ENCODE data around the gene NECTIN1.
A peak's percentile ranks its signal among the peaks of the same experiment; 100 is the strongest.

The NECTIN1 gene

DNA sequence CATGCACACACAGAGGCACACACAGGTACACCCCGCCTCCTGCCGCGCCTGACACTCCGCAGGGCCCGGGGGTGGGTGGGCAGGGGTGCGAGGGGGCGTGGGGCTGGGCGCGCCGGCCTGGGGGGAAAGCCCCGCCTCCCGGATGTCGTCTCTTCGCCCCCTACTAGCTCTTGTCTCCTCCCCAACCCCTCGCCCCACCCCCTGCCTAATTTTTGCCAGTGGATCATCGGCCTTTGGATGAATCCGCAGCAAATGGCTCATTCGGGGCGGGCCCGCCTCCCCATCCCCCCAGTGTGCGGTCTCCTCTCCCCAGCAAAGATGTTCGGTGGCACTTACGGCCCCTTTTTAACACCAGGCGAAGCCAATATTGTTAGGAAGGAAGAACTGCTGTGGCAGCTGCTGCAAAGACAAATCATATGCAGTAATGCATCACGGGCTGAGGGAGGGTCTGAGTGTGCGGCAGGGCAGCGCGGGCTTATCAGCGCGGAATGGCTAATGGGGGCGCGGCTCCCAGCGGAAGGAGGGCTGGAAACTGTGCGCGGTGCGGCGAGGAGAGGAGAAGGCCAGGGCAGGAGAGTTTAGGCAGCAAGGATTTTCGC is 13.4 kb upstream of the NECTIN1 start:
- H3K4me3 ChIP-seq (ENCODE audit: low read depth in 1 of 2, low read length in 1 of 2), result no peak overlapping the region
- no peak overlapping the region for H3K27ac ChIP-seq
- H3K27me3 ChIP-seq, result peaks cover 68% of the 10 kb centered on the region
- H3K36me3 ChIP-seq, result no peaks in the 10 kb centered on the region
- TF ChIP-seq, protein P1, sequence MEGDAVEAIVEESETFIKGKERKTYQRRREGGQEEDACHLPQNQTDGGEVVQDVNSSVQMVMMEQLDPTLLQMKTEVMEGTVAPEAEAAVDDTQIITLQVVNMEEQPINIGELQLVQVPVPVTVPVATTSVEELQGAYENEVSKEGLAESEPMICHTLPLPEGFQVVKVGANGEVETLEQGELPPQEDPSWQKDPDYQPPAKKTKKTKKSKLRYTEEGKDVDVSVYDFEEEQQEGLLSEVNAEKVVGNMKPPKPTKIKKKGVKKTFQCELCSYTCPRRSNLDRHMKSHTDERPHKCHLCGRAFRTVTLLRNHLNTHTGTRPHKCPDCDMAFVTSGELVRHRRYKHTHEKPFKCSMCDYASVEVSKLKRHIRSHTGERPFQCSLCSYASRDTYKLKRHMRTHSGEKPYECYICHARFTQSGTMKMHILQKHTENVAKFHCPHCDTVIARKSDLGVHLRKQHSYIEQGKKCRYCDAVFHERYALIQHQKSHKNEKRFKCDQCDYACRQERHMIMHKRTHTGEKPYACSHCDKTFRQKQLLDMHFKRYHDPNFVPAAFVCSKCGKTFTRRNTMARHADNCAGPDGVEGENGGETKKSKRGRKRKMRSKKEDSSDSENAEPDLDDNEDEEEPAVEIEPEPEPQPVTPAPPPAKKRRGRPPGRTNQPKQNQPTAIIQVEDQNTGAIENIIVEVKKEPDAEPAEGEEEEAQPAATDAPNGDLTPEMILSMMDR (IDR thresholded peaks at IDR 0.05), result no peak
- H3K9me3 ChIP-seq, result no peaks in the 10 kb centered on the region
- H3K4me1 ChIP-seq (ENCODE audit: control insufficient read depth in 1 of 2, insufficient read depth in 1 of 2, low read depth in 1 of 2, low read length in 1 of 2), result peaks cover 0 to 5% of the 10 kb centered on the region in 2 experiments

DNA sequence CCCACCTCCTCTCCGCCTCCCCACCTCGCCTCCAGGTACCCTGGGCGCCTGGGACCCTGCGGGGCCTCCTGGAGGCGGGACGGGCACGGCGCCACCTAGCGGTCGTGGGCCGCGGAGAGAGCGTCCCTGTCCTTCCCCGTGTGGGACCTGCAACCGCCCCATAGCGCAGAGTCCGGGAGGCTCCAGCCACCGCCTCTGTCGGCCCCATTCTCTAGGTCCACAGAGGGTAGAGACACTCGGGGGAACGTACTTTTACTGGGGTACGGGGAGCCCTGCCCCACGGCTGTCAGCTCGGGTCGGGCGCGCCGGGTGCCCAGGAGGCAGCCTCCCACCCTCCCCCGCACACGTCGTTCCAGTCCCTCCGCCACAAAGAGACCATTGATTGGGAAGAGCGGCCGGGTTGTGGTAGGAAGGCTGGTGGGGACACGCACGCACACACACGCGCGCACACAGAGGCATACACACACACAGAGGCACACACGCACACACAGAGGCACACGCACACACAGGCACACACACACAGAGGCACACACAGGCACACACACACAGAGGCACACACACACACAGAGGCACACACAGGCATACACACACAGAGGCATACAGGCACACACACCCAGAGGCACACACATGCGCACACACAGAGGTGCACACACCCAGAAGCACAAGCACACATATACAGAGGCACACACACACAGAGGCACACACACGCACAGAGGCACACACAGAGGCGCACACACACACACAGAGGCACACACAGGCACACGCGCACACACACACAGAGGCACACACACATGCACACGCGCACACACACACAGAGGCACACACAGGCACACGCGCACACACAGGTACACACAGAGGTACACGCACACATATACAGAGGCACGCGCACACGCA is 12.6 kb upstream of the NECTIN1 start:
- H3K9me3 ChIP-seq, result no peaks in the 10 kb centered on the region
- TF ChIP-seq, protein P1 (IDR thresholded peaks at IDR 0.05), result peak; percentile 79
- H3K4me1 ChIP-seq (ENCODE audit: control insufficient read depth in 1 of 2, insufficient read depth in 1 of 2, low read depth in 1 of 2, low read length in 1 of 2), result peaks cover 0 to 5% of the 10 kb centered on the region in 2 experiments
- no peak overlapping the region for H3K27ac ChIP-seq
- H3K27me3 ChIP-seq, result peaks cover 67% of the 10 kb centered on the region
- H3K4me3 ChIP-seq (ENCODE audit: low read depth in 1 of 2, low read length in 1 of 2), result no peak overlapping the region
- no peaks in the 10 kb centered on the region for H3K36me3 ChIP-seq

DNA sequence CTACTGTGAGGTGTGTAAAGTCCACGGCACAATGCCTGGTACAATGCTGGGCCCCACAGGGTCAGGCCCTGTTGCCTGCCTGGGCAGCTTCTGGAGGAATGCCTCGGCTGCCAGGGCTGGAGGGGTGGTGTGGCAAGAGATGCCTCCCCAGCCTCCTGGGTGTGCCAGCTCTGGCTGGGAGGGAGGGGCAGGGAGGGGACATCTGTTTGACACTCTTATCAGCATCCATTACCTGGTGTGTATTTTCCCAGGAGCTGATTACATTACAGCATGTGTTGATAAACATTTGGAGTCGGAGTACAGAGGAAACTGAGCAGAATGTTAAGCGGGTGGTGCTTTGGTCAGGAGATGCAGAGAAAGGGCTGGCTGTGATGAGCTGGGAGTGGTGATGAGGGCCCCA is 11.0 kb upstream of the NECTIN1 start:
- peaks cover 57% of the 10 kb centered on the region for H3K27me3 ChIP-seq
- TF ChIP-seq, protein P1 (IDR thresholded peaks at IDR 0.05), result no peak
- peaks cover 0 to 5% of the 10 kb centered on the region in 2 experiments for H3K4me1 ChIP-seq (ENCODE audit: control insufficient read depth in 1 of 2, insufficient read depth in 1 of 2, low read depth in 1 of 2, low read length in 1 of 2)
- no peaks in the 10 kb centered on the region for H3K36me3 ChIP-seq
- H3K9me3 ChIP-seq, result no peaks in the 10 kb centered on the region
- H3K27ac ChIP-seq, result no peak overlapping the region
- no peak overlapping the region for H3K4me3 ChIP-seq (ENCODE audit: low read depth in 1 of 2, low read length in 1 of 2)

DNA sequence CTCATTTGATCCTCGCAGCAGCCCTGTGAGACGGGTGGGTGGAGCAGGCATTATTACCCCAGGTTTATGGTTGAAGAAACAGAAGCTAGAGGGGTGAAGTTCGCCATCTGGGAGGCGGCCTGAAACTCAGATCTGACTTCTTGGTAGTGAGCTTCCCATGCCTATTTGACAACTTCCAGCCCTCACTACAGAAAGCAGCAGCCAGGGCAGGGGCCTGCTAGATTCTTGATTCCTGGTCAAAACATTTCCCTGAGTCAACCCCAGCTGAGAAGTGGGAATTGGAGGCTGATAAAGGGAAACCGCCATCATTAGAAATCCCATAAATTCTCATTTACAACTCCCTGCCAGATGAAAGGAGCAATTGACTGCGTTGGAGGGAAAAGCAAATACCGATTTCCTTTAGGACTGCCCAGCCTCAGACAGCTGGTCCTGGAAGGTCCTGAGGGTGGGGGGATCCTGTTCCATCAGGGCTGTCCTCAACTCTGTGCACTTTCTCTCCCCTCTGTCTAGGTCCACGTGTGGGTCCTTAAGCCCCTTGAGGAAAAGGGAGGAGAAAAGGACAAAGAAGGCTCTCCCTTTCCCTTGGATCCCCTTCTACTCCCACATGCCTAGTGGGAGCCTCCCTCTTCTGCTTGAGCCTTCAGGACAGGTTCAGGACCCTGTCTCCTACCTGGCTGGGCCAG is 10.2 kb upstream of the NECTIN1 start:
- no peaks in the 10 kb centered on the region for H3K36me3 ChIP-seq
- no peak overlapping the region for H3K4me3 ChIP-seq (ENCODE audit: low read depth in 1 of 2, low read length in 1 of 2)
- H3K9me3 ChIP-seq, result no peaks in the 10 kb centered on the region
- H3K4me1 ChIP-seq (ENCODE audit: control insufficient read depth in 1 of 2, insufficient read depth in 1 of 2, low read depth in 1 of 2, low read length in 1 of 2), result peaks cover 0 to 5% of the 10 kb centered on the region in 2 experiments
- TF ChIP-seq, protein P1 (IDR thresholded peaks at IDR 0.05), result no peak
- no peak overlapping the region for H3K27ac ChIP-seq
- H3K27me3 ChIP-seq, result peaks cover 49% of the 10 kb centered on the region

DNA sequence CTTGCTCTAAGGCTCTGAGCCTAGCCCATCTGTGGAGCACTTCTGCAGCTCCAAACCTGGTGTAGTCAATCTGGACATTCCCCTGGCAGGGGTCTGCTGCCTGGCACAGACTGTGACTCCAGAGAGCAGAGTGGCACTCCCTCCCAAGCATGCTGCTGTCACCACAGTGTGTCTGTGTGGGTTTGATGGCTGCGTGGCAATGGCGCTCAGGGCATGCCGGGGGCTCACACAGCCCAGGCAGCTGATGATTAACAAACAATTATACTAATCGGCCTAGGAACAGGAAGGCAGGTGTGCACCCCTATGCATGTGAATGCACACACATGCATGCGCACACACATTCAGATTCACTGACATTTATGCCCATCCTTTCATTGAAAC is 9.0 kb upstream of the NECTIN1 start:
- Histone ChIP-seq H3K27ac (no peak overlapping the region), H3K36me3 (no peaks in the 10 kb centered on the region), H3K9me3 (no peaks in the 10 kb centered on the region), H3K27me3 (peaks cover 38% of the 10 kb centered on the region), H3K4me3 (ENCODE audit: low read depth in 1 of 2, low read length in 1 of 2) (no peak overlapping the region), H3K4me1 (ENCODE audit: control insufficient read depth in 1 of 2, insufficient read depth in 1 of 2, low read depth in 1 of 2, low read length in 1 of 2) (peaks cover 0 to 5% of the 10 kb centered on the region in 2 experiments)
- TF ChIP-seq, protein P1 (IDR thresholded peaks at IDR 0.05), result no peak

All from neutrophil (primary cell).